Keratinocyte (primary cell): ENCODE measurements around the gene LMAN2L. TPM values are rescaled to one million over a fixed set of nuclear protein-coding genes. Genes with fewer than 3 reads are reported as not detected.

Source experiments
- DNase-seq: peaks from one replicate; pipeline ENCODE4 v3.0.0-alpha.2; 2011; ENCODE audit warnings: low read depth, missing footprints, low spot score
- FAIRE-seq: peaks from 2 replicates; lab custom pipeline; 2011; peaks lifted over from hg19 to GRCh38; lab: Jason Lieb, UNC
- H2AFZ ChIP-seq: 2 replicates; pipeline ENCODE4 v1.6.0; 2012; ENCODE audit warnings: low read length, control low read depth, inconsistent platforms; ENCODE audit not compliant: control insufficient read depth
- H3K27ac ChIP-seq: 2 replicates; pipeline ENCODE4 v1.5.1; 2011; ENCODE audit warnings: low read length; ENCODE audit not compliant: control insufficient read depth, insufficient read depth
- H3K27me3 ChIP-seq: 3 replicates; pipeline ENCODE4 v1.6.0; 2011; ENCODE audit warnings: low read length; ENCODE audit not compliant: control insufficient read depth, insufficient read depth; ENCODE audit errors: extremely low read depth
- H3K36me3 ChIP-seq, 2 experiments: 2 replicates in 1 of 2; 3 replicates in 1 of 2; pipeline ENCODE4 v1.5.1; 2011; ENCODE audit warnings: low read length in 2 of 2, mild to moderate bottlenecking in 1 of 2; ENCODE audit not compliant: control insufficient read depth in 2 of 2, insufficient read depth in 2 of 2; ENCODE audit errors: extremely low read depth in 1 of 2
- H3K4me1 ChIP-seq: 3 replicates; pipeline ENCODE4 v1.5.1; 2011; ENCODE audit warnings: low read length; ENCODE audit not compliant: control insufficient read depth, insufficient read depth; ENCODE audit errors: extremely low read depth
- H3K4me2 ChIP-seq: 3 replicates; pipeline ENCODE4 v1.6.0; 2011; ENCODE audit warnings: low read depth, low read length; ENCODE audit not compliant: control insufficient read depth, insufficient read depth; ENCODE audit errors: extremely low read depth
- H3K4me3 ChIP-seq, 3 experiments: fragments of 200-600 bp in 1 of 3; sonication (generic) in 1 of 3; 2 replicates in 2 of 3; 3 replicates in 1 of 3; pipeline ENCODE4 v1.5.1; 2011 to 2016; ENCODE audit warnings: low read length in 3 of 3, mild to moderate bottlenecking in 3 of 3, control low read depth in 2 of 3, inconsistent platforms in 1 of 3, low read depth in 1 of 3, mixed read lengths in 1 of 3, mixed run types in 1 of 3, moderate library complexity in 1 of 3; ENCODE audit not compliant: control insufficient read depth in 2 of 3, insufficient read depth in 2 of 3; ENCODE audit errors: extremely low read depth in 1 of 3
- H3K79me2 ChIP-seq: 2 replicates; pipeline ENCODE4 v1.6.0; 2012; ENCODE audit warnings: low read length; ENCODE audit not compliant: control insufficient read depth, insufficient read depth
- H3K9ac ChIP-seq: 3 replicates; pipeline ENCODE4 v1.6.0; 2011; ENCODE audit warnings: low read length; ENCODE audit not compliant: control insufficient read depth, insufficient read depth; ENCODE audit errors: extremely low read depth
- H3K9me1 ChIP-seq: 3 replicates; pipeline ENCODE4 v1.6.0; 2011; ENCODE audit warnings: low read length; ENCODE audit not compliant: control insufficient read depth, insufficient read depth; ENCODE audit errors: extremely low read depth
- H3K9me3 ChIP-seq: 2 replicates; pipeline ENCODE4 v1.5.1; 2012; ENCODE audit warnings: low read depth, low read length; ENCODE audit not compliant: control insufficient read depth
- H4K20me1 ChIP-seq: 3 replicates; pipeline ENCODE4 v1.6.0; 2011; ENCODE audit warnings: low read length; ENCODE audit not compliant: control insufficient read depth, insufficient read depth; ENCODE audit errors: extremely low read depth
- EZH2 ChIP-seq: IDR thresholded peaks from one replicate; pipeline ENCODE4 v1.6.1; 2012; ENCODE audit warnings: inconsistent platforms, mild to moderate bottlenecking, low read length, moderate library complexity
- dilution Hi-C: fragments of 300-500 bp; cut with MboI; formaldehyde crosslinking; loops from one replicate; pipeline ENCODE4 v1.7.0; 2020; ENCODE audit warnings: low sequenced_read_pairs; ENCODE audit not compliant: extremely low pct_ligation_motif_present
- polyA plus RNA-seq, 5 experiments: library from polyadenylated mRNA; depleted of rRNA in 3 of 5; stranded (reverse) in 3 of 5; stranded (forward) in 1 of 5; unstranded in 1 of 5; fragments of >200 nt; gene quantifications; 1 replicate in 1 of 5; 2 replicates in 3 of 5; 3 replicates in 1 of 5; pipeline versions ENCODE4 v1.2.1 to v1.2.3, GENCODE V29; 2011 to 2012; ENCODE audit warnings: missing spikeins in 2 of 5, low read depth in 1 of 5, low replicate concordance in 1 of 5
- TF ChIP-seq, protein P1 (sequence below), 3 experiments: IDR thresholded peaks in 1 of 3; conservative IDR thresholded peaks in 1 of 3; optimal IDR thresholded peaks in 1 of 3; 2 replicates in 2 of 3; 3 replicates in 1 of 3; pipeline versions ENCODE3 to v1.5.1; 2011; ENCODE audit warnings: low read length in 3 of 3, mild to moderate bottlenecking in 3 of 3, moderate library complexity in 2 of 3, control low read depth in 1 of 3, inconsistent platforms in 1 of 3; ENCODE audit not compliant: insufficient read depth in 2 of 3; ENCODE audit errors: extremely low read depth in 1 of 3

LMAN2L gene
- polyA plus RNA-seq, 1 donor (not counting 4 experiments of a cell fraction or from before 2014, with no cell fraction given) = 20.7 TPM

DNA sequence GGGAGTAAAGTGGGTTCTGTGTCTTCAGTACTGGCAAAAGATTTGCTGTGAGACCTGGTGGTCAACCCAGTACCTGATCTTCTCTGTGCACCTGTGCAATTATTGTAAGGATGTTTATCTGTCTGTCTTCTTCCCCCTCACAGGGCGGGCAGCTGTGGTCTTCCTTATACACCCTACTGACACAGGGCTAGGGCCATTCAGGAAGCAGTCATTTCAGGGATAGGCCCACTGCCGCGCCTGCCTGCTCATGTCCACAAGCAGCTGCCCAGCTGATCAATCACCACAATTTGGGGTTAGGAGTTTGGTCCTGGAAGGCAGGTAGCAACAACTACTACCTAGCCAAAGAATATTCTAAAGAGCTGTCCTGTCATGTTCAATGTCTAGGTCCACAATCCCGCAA, 19.7 kb upstream of the LMAN2L start:
- no peak for FAIRE-seq

DNA sequence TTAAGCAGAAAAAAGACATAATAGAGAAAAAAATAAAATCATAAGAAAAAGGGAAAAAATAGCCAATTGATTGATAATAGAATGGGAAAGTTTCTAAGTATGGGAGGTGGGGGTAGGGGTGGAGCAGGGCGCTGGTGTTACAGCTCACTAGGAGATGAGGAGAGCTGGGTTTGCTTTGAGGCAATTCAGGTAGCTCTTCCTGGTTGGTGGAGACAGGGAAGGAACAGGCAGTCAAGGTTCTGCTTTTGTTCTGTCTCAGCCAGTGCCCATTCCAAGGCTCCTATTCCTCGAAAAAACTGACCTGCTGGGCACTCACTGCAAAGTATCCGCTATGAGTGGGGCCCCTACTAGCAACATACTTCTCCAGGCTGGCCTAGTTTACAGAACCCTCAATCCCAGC, 19.1 kb upstream of the LMAN2L start:
- H4K20me1 ChIP-seq = no peaks in the 10 kb centered on the region
- H3K27ac ChIP-seq = no peak overlapping the region
- dilution Hi-C loops = no loop called here
- TF ChIP-seq, protein P1, sequence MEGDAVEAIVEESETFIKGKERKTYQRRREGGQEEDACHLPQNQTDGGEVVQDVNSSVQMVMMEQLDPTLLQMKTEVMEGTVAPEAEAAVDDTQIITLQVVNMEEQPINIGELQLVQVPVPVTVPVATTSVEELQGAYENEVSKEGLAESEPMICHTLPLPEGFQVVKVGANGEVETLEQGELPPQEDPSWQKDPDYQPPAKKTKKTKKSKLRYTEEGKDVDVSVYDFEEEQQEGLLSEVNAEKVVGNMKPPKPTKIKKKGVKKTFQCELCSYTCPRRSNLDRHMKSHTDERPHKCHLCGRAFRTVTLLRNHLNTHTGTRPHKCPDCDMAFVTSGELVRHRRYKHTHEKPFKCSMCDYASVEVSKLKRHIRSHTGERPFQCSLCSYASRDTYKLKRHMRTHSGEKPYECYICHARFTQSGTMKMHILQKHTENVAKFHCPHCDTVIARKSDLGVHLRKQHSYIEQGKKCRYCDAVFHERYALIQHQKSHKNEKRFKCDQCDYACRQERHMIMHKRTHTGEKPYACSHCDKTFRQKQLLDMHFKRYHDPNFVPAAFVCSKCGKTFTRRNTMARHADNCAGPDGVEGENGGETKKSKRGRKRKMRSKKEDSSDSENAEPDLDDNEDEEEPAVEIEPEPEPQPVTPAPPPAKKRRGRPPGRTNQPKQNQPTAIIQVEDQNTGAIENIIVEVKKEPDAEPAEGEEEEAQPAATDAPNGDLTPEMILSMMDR (optimal IDR thresholded peaks at IDR 0.05 in 1 of 3, IDR thresholded peaks at IDR 0.05 in 1 of 3, conservative IDR thresholded peaks at IDR 0.05 in 1 of 3; ENCODE audit: extremely low read depth in 1 of 3, insufficient read depth in 2 of 3, low read length in 3 of 3) = no peak
- TF ChIP-seq EZH2 = no peak
- no peaks in the 10 kb centered on the region for H3K9me3 ChIP-seq
- no peak overlapping the region for H2AFZ ChIP-seq
- no peak overlapping the region for H3K9ac ChIP-seq
- no peak overlapping the region for H3K4me2 ChIP-seq
- no peaks in the 10 kb centered on the region for H3K9me1 ChIP-seq
- peaks cover 52% of the 10 kb centered on the region for H3K4me1 ChIP-seq
- no peaks in the 10 kb centered on the region for H3K79me2 ChIP-seq
- no peak for FAIRE-seq
- no peak for DNase-seq
- H3K36me3 ChIP-seq = no peaks in the 10 kb centered on the region
- H3K4me3 ChIP-seq = no peak overlapping the region
- H3K27me3 ChIP-seq = no peaks in the 10 kb centered on the region

More for the DNA sequence above, 19.7 kb upstream of the LMAN2L start:
- peaks cover 57% of the 10 kb centered on the region for H3K4me1 ChIP-seq
- no peaks in the 10 kb centered on the region for H3K36me3 ChIP-seq
- H3K9me1 ChIP-seq = no peaks in the 10 kb centered on the region
- no peak for TF ChIP-seq EZH2
- TF ChIP-seq, protein P1 (optimal IDR thresholded peaks at IDR 0.05 in 1 of 3, IDR thresholded peaks at IDR 0.05 in 1 of 3, conservative IDR thresholded peaks at IDR 0.05 in 1 of 3; ENCODE audit: extremely low read depth in 1 of 3, insufficient read depth in 2 of 3, low read length in 3 of 3) = no peak
- no peaks in the 10 kb centered on the region for H3K79me2 ChIP-seq
- H3K27ac ChIP-seq = no peak overlapping the region
- dilution Hi-C loops = no loop called here
- no peaks in the 10 kb centered on the region for H3K27me3 ChIP-seq
- H2AFZ ChIP-seq = no peak overlapping the region
- H3K4me3 ChIP-seq = no peak overlapping the region
- no peak overlapping the region for H3K9ac ChIP-seq
- no peaks in the 10 kb centered on the region for H4K20me1 ChIP-seq
- H3K9me3 ChIP-seq = no peaks in the 10 kb centered on the region
- no peak for DNase-seq
- H3K4me2 ChIP-seq = no peak overlapping the region
